ENCODE measurements around the gene MT3.

Gene MT3

DNA sequence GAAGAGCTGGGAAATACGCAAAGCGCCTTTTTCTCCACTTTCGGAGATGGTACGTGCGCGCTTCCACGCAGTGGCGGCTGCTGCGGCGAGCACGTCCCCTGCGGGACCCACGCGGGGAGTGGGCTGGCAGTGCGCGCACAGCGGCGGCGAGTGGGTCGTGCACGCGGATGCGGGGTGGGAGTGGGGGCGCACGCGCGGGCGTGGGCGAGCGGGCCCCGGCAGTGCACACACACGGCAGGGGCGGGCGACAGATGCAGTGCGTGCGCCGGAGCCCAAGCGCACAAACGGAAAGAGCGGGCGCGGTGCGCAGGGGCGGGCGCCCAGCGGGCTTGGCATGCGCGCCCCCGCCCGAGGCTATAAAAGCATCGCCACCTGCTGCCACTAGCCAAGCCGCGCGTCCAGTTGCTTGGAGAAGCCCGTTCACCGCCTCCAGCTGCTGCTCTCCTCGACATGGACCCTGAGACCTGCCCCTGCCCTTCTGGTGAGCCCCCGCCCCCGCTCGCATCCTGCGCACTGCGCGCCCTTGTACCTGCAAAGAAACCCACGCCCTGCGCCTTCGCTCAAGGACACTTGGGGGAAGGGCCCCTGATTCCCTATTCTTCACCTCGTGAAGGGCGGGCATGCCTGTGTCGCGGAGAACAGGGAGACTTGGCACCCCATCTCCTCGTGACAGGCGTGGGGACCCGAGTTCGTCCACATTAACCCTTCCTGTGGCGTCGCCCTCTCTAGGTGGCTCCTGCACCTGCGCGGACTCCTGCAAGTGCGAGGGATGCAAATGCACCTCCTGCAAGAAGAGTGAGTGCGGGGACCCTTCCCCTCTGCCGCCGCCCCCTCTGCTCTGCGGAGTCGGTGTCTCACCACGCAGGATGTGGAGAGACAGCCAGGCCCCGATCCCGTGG is at the start of gene MT3:
TSS of gene MT3 (plus strand) at position 388 of the 899 bp plus-strand sequence. CDS start at position 451, 63 bp downstream.
- TF ChIP-seq SUZ12 (IDR thresholded peaks at IDR 0.05; ENCODE audit: extremely low read depth, insufficient read depth, insufficient read length) = peak; percentile 80
- no peak for TF ChIP-seq YY1 (IDR thresholded peaks at IDR 0.05; ENCODE audit: insufficient read depth, insufficient read length)
- no peak for TF ChIP-seq ZNF274 (IDR thresholded peaks at IDR 0.05; ENCODE audit: low read depth, low read length)
- Histone ChIP-seq H3K4me3 (ENCODE audit: insufficient read length, low read depth) (peak within 1 kb of the TSS; percentile 44), H3K36me3 (ENCODE audit: insufficient read depth, insufficient read length, low read length) (no peaks in the 10 kb centered on the region), H3K9ac (ENCODE audit: insufficient read length, low read depth) (peak within 1 kb of the TSS; percentile 47), H3K27me3 (ENCODE audit: insufficient read depth, insufficient read length) (peaks cover 73% of the 10 kb centered on the region), H3K4me1 (ENCODE audit: insufficient read depth, insufficient read length) (peaks cover 8% of the 10 kb centered on the region), H3K9me3 (ENCODE audit: insufficient read depth, low read length) (no peaks in the 10 kb centered on the region)
- DNase-seq (ENCODE audit: low read depth, low spot score) = no peak

DNA sequence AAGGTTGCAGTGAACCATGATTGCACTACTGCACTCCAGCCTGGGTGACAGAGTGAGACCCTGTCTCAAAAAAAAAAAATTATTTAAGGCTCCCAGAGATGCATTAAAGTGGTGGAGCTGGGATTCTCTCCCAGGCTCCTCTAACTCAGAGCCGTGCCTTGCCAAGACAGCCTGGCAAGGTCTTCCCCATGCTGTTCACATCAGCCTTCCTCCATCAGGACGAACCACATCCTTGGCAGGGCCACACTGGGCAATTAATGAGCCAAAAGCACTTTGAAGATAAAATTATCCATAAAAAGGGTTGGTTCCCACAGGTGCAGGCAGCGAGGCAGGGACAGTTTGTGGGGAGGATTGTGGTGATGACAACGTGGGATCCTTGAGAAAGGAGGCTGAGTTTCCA is 49.7 kb upstream of the MT3 start:
- H3K27me3 ChIP-seq (ENCODE audit: insufficient read depth, insufficient read length) = no peaks in the 10 kb centered on the region
- no peaks in the 10 kb centered on the region for H3K36me3 ChIP-seq (ENCODE audit: insufficient read depth, insufficient read length, low read length)
- TF ChIP-seq SUZ12 (IDR thresholded peaks at IDR 0.05; ENCODE audit: extremely low read depth, insufficient read depth, insufficient read length) = no peak
- TF ChIP-seq YY1 (IDR thresholded peaks at IDR 0.05; ENCODE audit: insufficient read depth, insufficient read length) = no peak
- no peak for TF ChIP-seq ZNF274 (IDR thresholded peaks at IDR 0.05; ENCODE audit: low read depth, low read length)
- no peaks in the 10 kb centered on the region for H3K4me1 ChIP-seq (ENCODE audit: insufficient read depth, insufficient read length)
- DNase-seq (ENCODE audit: low read depth, low spot score) = no peak
- H3K9ac ChIP-seq (ENCODE audit: insufficient read length, low read depth) = no peak overlapping the region
- H3K4me3 ChIP-seq (ENCODE audit: insufficient read length, low read depth) = no peak overlapping the region
- no peaks in the 10 kb centered on the region for H3K9me3 ChIP-seq (ENCODE audit: insufficient read depth, low read length)

DNA sequence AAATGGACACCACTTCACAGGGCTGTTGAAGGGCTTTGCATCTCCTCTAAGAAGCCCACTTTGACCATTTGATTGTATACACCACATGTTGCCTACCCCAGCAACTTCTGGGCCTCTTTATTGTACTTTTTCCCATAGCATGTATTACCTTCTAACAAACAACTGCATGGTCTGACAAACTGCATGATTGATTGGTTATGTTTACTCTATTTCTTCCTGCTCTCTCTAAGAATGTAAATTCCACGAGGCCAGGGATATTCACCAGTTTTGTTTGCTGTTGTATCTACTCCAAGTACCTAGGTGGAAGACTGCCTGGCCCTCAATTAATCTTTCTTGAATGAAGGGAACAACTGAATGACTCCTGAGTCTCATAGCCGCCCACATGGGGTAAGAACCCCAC is 47.3 kb upstream of the MT3 start:
- no peak overlapping the region for H3K9ac ChIP-seq (ENCODE audit: insufficient read length, low read depth)
- no peaks in the 10 kb centered on the region for H3K27me3 ChIP-seq (ENCODE audit: insufficient read depth, insufficient read length)
- H3K9me3 ChIP-seq (ENCODE audit: insufficient read depth, low read length) = no peaks in the 10 kb centered on the region
- no peaks in the 10 kb centered on the region for H3K36me3 ChIP-seq (ENCODE audit: insufficient read depth, insufficient read length, low read length)
- TF ChIP-seq YY1 (IDR thresholded peaks at IDR 0.05; ENCODE audit: insufficient read depth, insufficient read length) = no peak
- TF ChIP-seq ZNF274 (IDR thresholded peaks at IDR 0.05; ENCODE audit: low read depth, low read length) = no peak
- TF ChIP-seq SUZ12 (IDR thresholded peaks at IDR 0.05; ENCODE audit: extremely low read depth, insufficient read depth, insufficient read length) = no peak
- no peak for DNase-seq (ENCODE audit: low read depth, low spot score)
- H3K4me3 ChIP-seq (ENCODE audit: insufficient read length, low read depth) = no peak overlapping the region
- H3K4me1 ChIP-seq (ENCODE audit: insufficient read depth, insufficient read length) = peaks cover 1% of the 10 kb centered on the region

DNA sequence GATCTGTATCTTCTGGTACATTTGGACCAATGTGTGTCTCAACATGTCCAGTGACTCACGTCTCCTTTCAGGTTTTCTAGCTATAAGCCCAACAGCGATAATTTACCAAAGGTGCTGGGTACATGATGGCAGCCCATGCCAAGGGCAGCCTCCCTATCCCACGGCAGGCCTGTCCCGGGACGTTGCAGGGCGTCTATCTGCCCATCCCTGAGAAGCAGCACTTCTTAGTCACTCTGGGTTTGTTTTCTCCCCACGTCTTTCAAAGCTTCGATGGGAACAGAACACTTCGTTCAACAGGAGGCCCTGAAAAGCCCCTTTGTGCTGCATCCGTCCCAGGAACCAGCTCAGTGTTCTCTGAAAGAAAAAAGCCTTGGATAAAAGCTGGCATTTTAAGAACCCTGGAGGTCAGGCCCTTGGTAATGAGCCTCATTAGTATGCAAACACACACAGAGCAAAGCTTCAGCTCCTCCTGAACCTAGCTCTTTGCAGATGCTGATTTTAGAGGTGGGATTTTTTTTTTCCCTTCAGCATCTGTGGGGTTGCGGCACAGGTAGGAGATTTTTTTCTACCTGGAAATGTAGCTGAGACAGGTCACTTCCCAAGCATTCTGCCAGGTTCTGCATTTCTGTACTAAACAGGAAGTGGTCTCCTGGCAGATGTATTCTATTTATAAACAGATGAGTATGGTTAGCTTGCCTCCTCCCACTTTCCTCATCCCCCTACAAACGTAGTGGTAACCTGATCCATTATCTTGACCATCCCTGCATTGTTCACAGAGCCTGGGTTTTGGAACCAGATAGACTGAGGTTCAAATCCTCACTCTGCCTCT is 42.0 kb upstream of the MT3 start:
- H3K9ac ChIP-seq (ENCODE audit: insufficient read length, low read depth) = peak overlapping the region; percentile 54
- H3K27me3 ChIP-seq (ENCODE audit: insufficient read depth, insufficient read length) = no peaks in the 10 kb centered on the region
- peak; percentile 92 for DNase-seq (ENCODE audit: low read depth, low spot score)
- H3K36me3 ChIP-seq (ENCODE audit: insufficient read depth, insufficient read length, low read length) = no peaks in the 10 kb centered on the region
- TF ChIP-seq ZNF274 (IDR thresholded peaks at IDR 0.05; ENCODE audit: low read depth, low read length) (no peak), YY1 (IDR thresholded peaks at IDR 0.05; ENCODE audit: insufficient read depth, insufficient read length) (no peak), SUZ12 (IDR thresholded peaks at IDR 0.05; ENCODE audit: extremely low read depth, insufficient read depth, insufficient read length) (no peak)
- no peaks in the 10 kb centered on the region for H3K9me3 ChIP-seq (ENCODE audit: insufficient read depth, low read length)
- H3K4me3 ChIP-seq (ENCODE audit: insufficient read length, low read depth) = no peak overlapping the region
- H3K4me1 ChIP-seq (ENCODE audit: insufficient read depth, insufficient read length) = peaks cover 10% of the 10 kb centered on the region

DNA sequence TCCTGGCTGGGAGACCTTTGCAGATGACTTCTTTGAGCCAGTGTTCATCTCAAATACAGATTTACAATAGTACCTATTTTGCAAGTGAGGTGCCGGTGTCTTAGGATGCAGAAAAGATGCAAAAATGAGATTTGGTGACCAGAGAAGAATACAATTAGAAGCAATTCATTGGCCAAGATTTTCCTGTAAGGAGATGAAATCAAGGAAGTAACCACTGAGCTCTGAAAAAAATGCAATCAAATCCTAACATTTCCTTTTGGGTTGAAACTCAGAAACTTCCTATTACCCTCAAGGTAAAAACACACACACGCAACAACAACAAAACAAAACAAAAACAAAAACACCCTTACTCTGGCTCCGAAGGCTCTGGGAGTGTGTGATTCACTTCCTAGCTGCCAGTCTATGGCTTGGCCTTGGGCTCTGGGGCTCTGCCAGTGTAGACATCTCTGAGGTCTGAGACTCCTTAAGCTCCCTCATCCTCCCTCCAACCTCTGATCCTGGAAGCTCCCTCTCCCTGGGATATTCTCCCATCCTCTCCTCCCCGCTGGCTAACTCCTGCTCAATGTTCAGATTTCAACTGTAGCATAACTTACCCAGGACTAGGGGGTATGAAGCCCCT is 41.3 kb upstream of the MT3 start:
- Histone ChIP-seq H3K36me3 (ENCODE audit: insufficient read depth, insufficient read length, low read length) (no peaks in the 10 kb centered on the region), H3K9me3 (ENCODE audit: insufficient read depth, low read length) (no peaks in the 10 kb centered on the region), H3K27me3 (ENCODE audit: insufficient read depth, insufficient read length) (no peaks in the 10 kb centered on the region), H3K4me3 (ENCODE audit: insufficient read length, low read depth) (no peak overlapping the region), H3K9ac (ENCODE audit: insufficient read length, low read depth) (peak overlapping the region; percentile 7), H3K4me1 (ENCODE audit: insufficient read depth, insufficient read length) (peaks cover 10% of the 10 kb centered on the region)
- TF ChIP-seq SUZ12 (IDR thresholded peaks at IDR 0.05; ENCODE audit: extremely low read depth, insufficient read depth, insufficient read length) = no peak
- no peak for TF ChIP-seq ZNF274 (IDR thresholded peaks at IDR 0.05; ENCODE audit: low read depth, low read length)
- no peak for TF ChIP-seq YY1 (IDR thresholded peaks at IDR 0.05; ENCODE audit: insufficient read depth, insufficient read length)
- no peak for DNase-seq (ENCODE audit: low read depth, low spot score)

DNA sequence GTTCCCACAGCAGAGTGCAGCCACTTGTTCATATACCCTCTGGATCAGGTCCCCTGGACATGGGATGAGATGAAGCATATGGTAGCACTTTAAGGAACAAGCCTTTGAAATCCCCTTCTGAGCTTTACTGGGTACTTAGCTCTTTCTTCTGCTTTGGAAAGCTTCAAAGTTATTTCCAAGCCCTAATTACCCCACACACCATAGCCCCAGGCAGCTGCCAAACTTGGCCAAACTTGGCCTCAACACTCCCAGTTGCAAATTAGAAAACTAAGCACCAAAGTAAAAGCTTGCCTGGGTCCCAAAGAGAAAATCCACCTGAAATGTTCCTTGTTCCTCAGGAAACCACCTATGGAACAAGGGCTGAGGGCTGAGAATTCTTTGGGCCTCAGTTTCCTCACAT is 40.2 kb upstream of the MT3 start:
- Histone ChIP-seq H3K27me3 (ENCODE audit: insufficient read depth, insufficient read length) (no peaks in the 10 kb centered on the region), H3K9me3 (ENCODE audit: insufficient read depth, low read length) (no peaks in the 10 kb centered on the region), H3K4me1 (ENCODE audit: insufficient read depth, insufficient read length) (peaks cover 10% of the 10 kb centered on the region), H3K36me3 (ENCODE audit: insufficient read depth, insufficient read length, low read length) (no peaks in the 10 kb centered on the region), H3K9ac (ENCODE audit: insufficient read length, low read depth) (no peak overlapping the region), H3K4me3 (ENCODE audit: insufficient read length, low read depth) (no peak overlapping the region)
- no peak for DNase-seq (ENCODE audit: low read depth, low spot score)
- TF ChIP-seq SUZ12 (IDR thresholded peaks at IDR 0.05; ENCODE audit: extremely low read depth, insufficient read depth, insufficient read length) (no peak), YY1 (IDR thresholded peaks at IDR 0.05; ENCODE audit: insufficient read depth, insufficient read length) (no peak), ZNF274 (IDR thresholded peaks at IDR 0.05; ENCODE audit: low read depth, low read length) (no peak)

All from NT2/D1 (cell line).